Neural progenitor cell (in vitro differentiated cells): Measurements from ENCODE around the gene PLVAP. TPM values are rescaled to one million over a fixed set of nuclear protein-coding genes. Genes with fewer than 3 reads are reported as not detected.

Source experiments
- DNase-seq: peaks from one replicate; pipeline ENCODE4 v3.0.0-alpha.2; 2016; ENCODE audit warnings: low spot score
- H2AFZ ChIP-seq: fragments of 200-600 bp; sonication (generic); replicated peaks from 2 replicates; pipeline ENCODE4 v1.6.1; 2016; ENCODE audit warnings: antibody characterized with exemption
- H3F3A ChIP-seq: fragments of 200-600 bp; sonication (generic); 2 replicates; pipeline ENCODE4 v1.6.1; 2016; ENCODE audit warnings: antibody characterized with exemption, low read depth
- H3K27ac ChIP-seq: fragments of 200-600 bp; sonication (generic); 2 replicates; pipeline ENCODE4 v1.5.1; 2016; ENCODE audit warnings: mild to moderate bottlenecking
- H3K27me3 ChIP-seq: fragments of 200-600 bp; sonication (generic); 2 replicates; pipeline ENCODE4 v1.6.1; 2016; ENCODE audit warnings: mild to moderate bottlenecking, moderate library complexity
- H3K36me3 ChIP-seq: fragments of 200-600 bp; sonication (generic); 2 replicates; pipeline ENCODE4 v1.5.1; 2016
- H3K4me1 ChIP-seq: fragments of 200-600 bp; sonication (generic); 2 replicates; pipeline ENCODE4 v1.6.1; 2016; ENCODE audit warnings: mixed run types
- H3K4me2 ChIP-seq: fragments of 200-600 bp; sonication (generic); 2 replicates; pipeline ENCODE4 v1.6.1; 2016
- H3K4me3 ChIP-seq: fragments of 200-600 bp; sonication (generic); 2 replicates; pipeline ENCODE4 v1.5.1; 2016
- H3K79me2 ChIP-seq: fragments of 200-600 bp; sonication (generic); 2 replicates; pipeline ENCODE4 v1.6.1; 2016; ENCODE audit warnings: low read depth
- H3K9ac ChIP-seq: fragments of 200-600 bp; sonication (generic); 2 replicates; pipeline ENCODE4 v1.6.1; 2016
- H3K9me3 ChIP-seq: fragments of 200-600 bp; sonication (generic); 2 replicates; pipeline ENCODE4 v1.5.1; 2016; ENCODE audit warnings: low read depth
- H4K20me1 ChIP-seq: fragments of 200-600 bp; sonication (generic); 2 replicates; pipeline ENCODE4 v1.6.1; 2016; ENCODE audit warnings: low read depth
- H3K27ac Mint-ChIP-seq: 3 replicates; pipeline ENCODE4 v1.8.0; 2021; ENCODE audit warnings: mixed read lengths
- H3K27me3 Mint-ChIP-seq: 2 replicates; pipeline ENCODE4 v1.8.0; 2022; ENCODE audit warnings: low read depth, mild to moderate bottlenecking, inconsistent platforms, moderate library complexity, mixed read lengths; ENCODE audit not compliant: insufficient read depth
- H3K36me3 Mint-ChIP-seq: 3 replicates; pipeline ENCODE4 v1.8.0; 2021; ENCODE audit warnings: mixed read lengths
- H3K4me1 Mint-ChIP-seq: 3 replicates; pipeline ENCODE4 v1.8.0; 2021; ENCODE audit warnings: mixed read lengths
- H3K4me3 Mint-ChIP-seq: 3 replicates; pipeline ENCODE4 v1.8.0; 2021; ENCODE audit warnings: mild to moderate bottlenecking, moderate library complexity, mixed read lengths
- H3K9me3 Mint-ChIP-seq: 3 replicates; pipeline ENCODE4 v1.8.0; 2020; ENCODE audit warnings: mixed read lengths
- EZH2 ChIP-seq: fragments of 200-600 bp; sonication (generic); IDR thresholded peaks from 2 replicates; pipeline ENCODE4 v1.6.1; 2017; ENCODE audit warnings: antibody characterized with exemption, mild to moderate bottlenecking, moderate library complexity
- EZH2phosphoT487 ChIP-seq: fragments of 200-600 bp; sonication (generic); IDR thresholded peaks from 2 replicates; pipeline ENCODE4 v1.6.1; 2017; ENCODE audit warnings: antibody characterized with exemption
- total RNA-seq: library from RNA; depleted of rRNA; stranded (reverse); fragments of >200 nt; gene quantifications from 2 replicates; pipeline ENCODE4 v1.2.3, GENCODE V29; 2015; ENCODE audit warnings: low replicate concordance
- TF ChIP-seq, protein P1 (sequence below): fragments of 200-600 bp; sonication (generic); IDR thresholded peaks from 2 replicates; pipeline ENCODE4 v1.5.1; 2017; ENCODE audit warnings: antibody characterized with exemption, mild to moderate bottlenecking

PLVAP gene
- total RNA-seq, 1 donor from 2014 or later: 0.11 TPM

DNA sequence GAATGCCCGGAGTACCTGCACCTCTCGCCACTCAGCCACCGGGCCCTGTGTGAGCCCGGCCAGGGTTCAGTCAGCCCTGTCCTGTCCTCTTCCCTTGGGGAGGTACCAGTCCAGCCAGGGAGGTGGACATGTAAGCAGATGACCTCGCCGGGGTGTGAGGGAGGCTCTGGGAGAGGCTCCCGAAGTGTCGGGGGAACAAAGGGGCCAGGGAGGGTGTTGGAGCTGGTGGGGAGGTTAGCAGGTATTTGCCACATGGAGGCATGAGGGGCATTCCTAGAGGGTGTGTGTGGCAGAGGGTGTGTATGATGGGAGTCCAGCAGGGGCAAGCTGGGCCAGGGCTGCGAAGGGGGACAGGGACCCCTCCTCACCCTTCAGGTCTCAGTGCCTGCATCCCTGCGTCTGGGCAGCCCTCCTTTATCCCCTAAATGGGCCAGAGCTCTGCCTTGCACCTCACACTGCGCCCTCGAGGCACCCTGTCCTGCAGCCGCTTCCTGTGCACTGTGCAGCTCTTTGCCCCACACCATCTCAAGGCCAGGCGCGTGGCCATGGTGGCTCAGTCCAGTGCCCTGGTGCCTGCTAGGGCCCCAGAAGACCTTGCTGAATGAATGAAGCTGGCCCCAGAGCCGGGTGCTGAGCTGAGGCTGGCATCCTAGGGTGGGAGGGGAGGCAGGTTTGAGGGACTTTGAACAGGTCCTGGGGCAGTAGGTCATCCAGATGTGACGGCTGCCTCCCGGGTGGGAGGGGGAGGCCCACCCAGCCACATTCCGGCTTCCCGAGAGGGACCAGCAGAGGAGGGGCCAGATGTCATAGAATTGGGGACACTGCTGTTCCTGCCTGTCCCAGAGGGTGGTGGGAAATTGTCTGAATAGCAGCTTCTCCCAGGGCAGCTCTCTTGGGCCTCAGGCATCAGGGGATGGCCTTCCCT is 64.7 kb downstream of the PLVAP start:
- H3K27ac Mint-ChIP-seq: no peak overlapping the region
- no peak overlapping the region for H3K9ac ChIP-seq
- H3K4me1 ChIP-seq: peaks cover 7% of the 10 kb centered on the region
- no peak overlapping the region for H3K4me3 ChIP-seq
- no peaks in the 10 kb centered on the region for H3K36me3 ChIP-seq
- H3F3A ChIP-seq: peaks cover 21% of the 10 kb centered on the region
- no peak for DNase-seq
- TF ChIP-seq, protein P1, sequence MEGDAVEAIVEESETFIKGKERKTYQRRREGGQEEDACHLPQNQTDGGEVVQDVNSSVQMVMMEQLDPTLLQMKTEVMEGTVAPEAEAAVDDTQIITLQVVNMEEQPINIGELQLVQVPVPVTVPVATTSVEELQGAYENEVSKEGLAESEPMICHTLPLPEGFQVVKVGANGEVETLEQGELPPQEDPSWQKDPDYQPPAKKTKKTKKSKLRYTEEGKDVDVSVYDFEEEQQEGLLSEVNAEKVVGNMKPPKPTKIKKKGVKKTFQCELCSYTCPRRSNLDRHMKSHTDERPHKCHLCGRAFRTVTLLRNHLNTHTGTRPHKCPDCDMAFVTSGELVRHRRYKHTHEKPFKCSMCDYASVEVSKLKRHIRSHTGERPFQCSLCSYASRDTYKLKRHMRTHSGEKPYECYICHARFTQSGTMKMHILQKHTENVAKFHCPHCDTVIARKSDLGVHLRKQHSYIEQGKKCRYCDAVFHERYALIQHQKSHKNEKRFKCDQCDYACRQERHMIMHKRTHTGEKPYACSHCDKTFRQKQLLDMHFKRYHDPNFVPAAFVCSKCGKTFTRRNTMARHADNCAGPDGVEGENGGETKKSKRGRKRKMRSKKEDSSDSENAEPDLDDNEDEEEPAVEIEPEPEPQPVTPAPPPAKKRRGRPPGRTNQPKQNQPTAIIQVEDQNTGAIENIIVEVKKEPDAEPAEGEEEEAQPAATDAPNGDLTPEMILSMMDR: no peak
- no peak overlapping the region for H2AFZ ChIP-seq
- no peak overlapping the region for H3K4me3 Mint-ChIP-seq
- H3K4me2 ChIP-seq: no peak overlapping the region
- no peaks in the 10 kb centered on the region for H3K9me3 Mint-ChIP-seq
- H4K20me1 ChIP-seq: peaks cover 21% of the 10 kb centered on the region
- peaks cover 4% of the 10 kb centered on the region for H3K27me3 Mint-ChIP-seq
- H3K36me3 Mint-ChIP-seq: peaks cover 9% of the 10 kb centered on the region
- H3K79me2 ChIP-seq: peaks cover 36% of the 10 kb centered on the region
- H3K4me1 Mint-ChIP-seq: peaks cover 21% of the 10 kb centered on the region
- H3K27me3 ChIP-seq: no peaks in the 10 kb centered on the region
- no peak overlapping the region for H3K27ac ChIP-seq
- no peaks in the 10 kb centered on the region for H3K9me3 ChIP-seq

- no peak overlapping the region for H3K4me3 ChIP-seq
- no peak overlapping the region for H3K4me2 ChIP-seq
- H3K4me1 ChIP-seq: peaks cover 7% of the 10 kb centered on the region
- Mint-ChIP-seq H3K9me3 (no peaks in the 10 kb centered on the region), H3K27me3 (peaks cover 4% of the 10 kb centered on the region), H3K36me3 (peaks cover 9% of the 10 kb centered on the region), H3K4me3 (peak overlapping the region; percentile 96), H3K27ac (no peak overlapping the region), H3K4me1 (peaks cover 21% of the 10 kb centered on the region)
- no peak overlapping the region for H3K9ac ChIP-seq
- TF ChIP-seq EZH2phosphoT487 (no peak), EZH2 (no peak)
- TF ChIP-seq, protein P1: no peak
- peaks cover 21% of the 10 kb centered on the region for H4K20me1 ChIP-seq
- no peak overlapping the region for H2AFZ ChIP-seq
- peaks cover 23% of the 10 kb centered on the region for H3F3A ChIP-seq
- no peaks in the 10 kb centered on the region for H3K9me3 ChIP-seq
- DNase-seq: no peak
- no peaks in the 10 kb centered on the region for H3K27me3 ChIP-seq
- H3K27ac ChIP-seq: no peak overlapping the region
- H3K79me2 ChIP-seq: peaks cover 44% of the 10 kb centered on the region
- no peaks in the 10 kb centered on the region for H3K36me3 ChIP-seq
Observed at GRCh38 chr19:17311455-17312188, 65.5 kb downstream of the PLVAP start.

- H3K9ac ChIP-seq: peak overlapping the region; percentile 54
- H3K4me2 ChIP-seq: peak overlapping the region; percentile 78
- H3K36me3 ChIP-seq: no peaks in the 10 kb centered on the region
- Mint-ChIP-seq H3K9me3 (no peaks in the 10 kb centered on the region), H3K4me1 (peaks cover 26% of the 10 kb centered on the region), H3K27ac (no peak overlapping the region), H3K4me3 (peak overlapping the region; percentile 96), H3K36me3 (no peaks in the 10 kb centered on the region), H3K27me3 (peaks cover 7% of the 10 kb centered on the region)
- no peak overlapping the region for H2AFZ ChIP-seq
- H3F3A ChIP-seq: peaks cover 37% of the 10 kb centered on the region
- H4K20me1 ChIP-seq: peaks cover 21% of the 10 kb centered on the region
- H3K4me1 ChIP-seq: peaks cover 7% of the 10 kb centered on the region
- DNase-seq: no peak
- no peaks in the 10 kb centered on the region for H3K9me3 ChIP-seq
- peaks cover 46% of the 10 kb centered on the region for H3K79me2 ChIP-seq
- TF ChIP-seq, protein P1: no peak
- no peak for TF ChIP-seq EZH2phosphoT487
- no peak for TF ChIP-seq EZH2
- H3K27me3 ChIP-seq: no peaks in the 10 kb centered on the region
- peak overlapping the region; percentile 93 for H3K4me3 ChIP-seq
- no peak overlapping the region for H3K27ac ChIP-seq
Observed at GRCh38 chr19:17309965-17310461, 67.1 kb downstream of the PLVAP start.
